Lower leg skin (tissue), 4 donors: Measurements from ENCODE around the gene LAPTM4A. TPM values are rescaled to one million over a fixed set of nuclear protein-coding genes. Genes with fewer than 3 reads are reported as not detected.

Source experiments
- DNase-seq, 2 donors: peaks; one replicate each; pipeline ENCODE4 v3.0.0-alpha.2; 2019; ENCODE audit warnings: low spot score in 2 of 2
- H3K4me3 ChIP-seq: fragments of 200-600 bp; sonication (generic); 2 replicates; pipeline ENCODE4 v1.5.1; 2017; ENCODE audit warnings: mild to moderate bottlenecking, low read depth; ENCODE audit not compliant: poor library complexity, severe bottlenecking
- CTCF ChIP-seq, 3 donors: fragments of 450-650 bp; IDR thresholded peaks; one replicate each; pipeline ENCODE4 v1.5.1; 2016; ENCODE audit warnings: antibody characterized with exemption in 3 of 3, mild to moderate bottlenecking in 3 of 3, moderate library complexity in 2 of 3
- POLR2A ChIP-seq, 2 donors: fragments of 450-650 bp; IDR thresholded peaks; one replicate each; pipeline ENCODE4 v1.6.1; 2016 to 2017; ENCODE audit warnings: antibody characterized with exemption in 2 of 2, mild to moderate bottlenecking in 1 of 2, moderate library complexity in 1 of 2
- WGBS, 2 donors: methylation state at CpG; one replicate each; pipeline ENCODE4 v1.1.5; 2018; 5-methylcytosine and 5-hydroxymethylcytosine counted together
- intact Hi-C: fragments of 100-400 bp; cut with DNase I; formaldehyde crosslinking; loops from one replicate; pipeline ENCODE4 v1.15.0; 2023; ENCODE audit warnings: low total_unique reads
- total RNA-seq, 4 donors: library from RNA; depleted of rRNA; stranded (reverse); fragments of >200 nt; gene quantifications; one replicate each; pipeline ENCODE4 v1.1.0, GENCODE V29; 2016

The LAPTM4A gene
- total RNA-seq, 4 donors from 2014 or later, result 102 to 139 (median 119) TPM

DNA sequence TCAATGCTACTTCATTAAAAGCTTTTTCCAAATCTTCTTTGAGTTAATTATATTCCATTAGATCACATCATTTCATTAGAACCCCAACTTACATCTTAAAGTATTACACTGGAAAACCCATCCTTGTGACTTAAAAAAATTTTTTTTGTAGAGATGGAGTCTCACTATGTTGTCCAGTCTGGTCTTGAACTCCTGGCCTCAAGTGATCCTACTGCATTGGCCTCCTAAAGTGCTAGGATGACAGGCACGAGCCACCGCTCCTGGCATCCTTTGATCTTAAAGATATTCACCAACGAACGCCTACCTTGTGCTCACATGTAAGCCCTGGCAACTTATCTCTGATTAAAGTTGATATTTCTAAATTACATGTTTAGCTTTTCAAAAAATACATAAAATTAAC, 6.7 kb downstream of the LAPTM4A start:
- TF ChIP-seq CTCF (IDR thresholded peaks at IDR 0.05), result no peak
- no peak for TF ChIP-seq POLR2A (IDR thresholded peaks at IDR 0.05)
- intact Hi-C loops, result no loop called here
- 66 to 72% methylated on average over 4 of the region's 4 CpGs for WGBS, 2 donors

DNA sequence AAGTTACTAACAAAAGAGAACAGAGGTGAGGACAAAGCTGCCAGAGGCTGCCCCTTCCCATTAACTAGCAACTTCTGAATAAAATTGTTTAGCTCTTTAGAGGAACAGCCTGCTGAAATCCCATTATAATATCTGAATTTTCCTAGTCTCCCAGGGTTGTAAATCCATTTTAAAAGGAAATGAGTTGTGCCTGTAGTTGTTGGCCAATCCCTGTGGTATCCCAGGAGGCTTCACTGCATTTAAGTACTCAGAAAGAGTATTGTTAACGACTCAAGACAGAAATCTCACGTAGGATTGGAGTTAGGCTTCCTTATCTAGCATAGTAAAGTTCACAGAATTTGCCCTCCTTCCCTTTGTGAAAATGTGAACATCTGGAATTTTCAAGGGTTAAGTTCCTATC, 8.9 kb downstream of the LAPTM4A start:
- 18 to 63% methylated on average over 2 of the region's 2 CpGs for WGBS, 2 donors
- intact Hi-C loops, result no loop called here
- TF ChIP-seq POLR2A (IDR thresholded peaks at IDR 0.05) (no peak), CTCF (IDR thresholded peaks at IDR 0.05) (no peak)

More for the DNA sequence above, 6.7 kb downstream of the LAPTM4A start:
- H3K4me3 ChIP-seq, result no peak overlapping the region
- no peak for DNase-seq

DNA sequence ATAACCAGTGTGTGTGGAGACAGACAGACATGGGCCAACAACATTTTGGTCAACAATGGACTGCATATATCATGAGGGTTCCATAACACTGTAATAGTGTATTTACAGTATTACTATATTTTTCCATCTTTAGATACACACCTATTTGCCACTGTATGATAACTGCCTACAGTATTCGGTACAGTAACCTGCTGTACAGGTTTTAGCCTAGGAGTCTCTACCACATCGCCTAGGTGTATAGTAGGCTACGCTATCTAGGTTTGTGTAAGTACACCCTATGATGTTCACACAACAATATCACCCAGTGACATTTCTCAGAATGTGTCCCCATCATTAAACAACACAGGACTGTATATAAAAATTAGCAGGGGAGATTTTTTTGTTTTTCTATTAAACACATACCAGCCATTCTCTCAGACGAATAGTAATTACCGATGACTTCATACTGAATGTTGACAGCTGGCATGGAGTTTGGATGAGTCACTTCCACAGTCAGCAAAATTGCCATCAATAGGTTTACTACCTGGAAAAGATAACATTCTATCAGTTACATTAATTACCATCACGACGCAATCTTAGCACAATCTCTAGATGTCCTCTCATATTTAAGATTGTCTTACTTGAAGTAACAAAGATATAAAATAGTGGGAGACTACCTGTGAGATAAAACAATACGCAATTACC, 10.8 kb downstream of the LAPTM4A start:
- 53 to 59% methylated on average over 8 of the region's 8 CpGs for WGBS, 2 donors
- TF ChIP-seq CTCF (IDR thresholded peaks at IDR 0.05), result no peak
- TF ChIP-seq POLR2A (IDR thresholded peaks at IDR 0.05), result no peak
- no peak for DNase-seq
- intact Hi-C loops, result no loop called here
- H3K4me3 ChIP-seq, result no peak overlapping the region

More for the DNA sequence above, 8.9 kb downstream of the LAPTM4A start:
- H3K4me3 ChIP-seq, result no peak overlapping the region
- no peak for DNase-seq

- no peak overlapping the region for H3K4me3 ChIP-seq
- no peak for TF ChIP-seq POLR2A (IDR thresholded peaks at IDR 0.05)
- TF ChIP-seq CTCF (IDR thresholded peaks at IDR 0.05), result no peak
- 66 to 73% methylated on average over 2 of the region's 2 CpGs for WGBS, 2 donors
- no peak for DNase-seq
- intact Hi-C loops, result no loop called here
Measured at GRCh38 chr2:20037660-20038059, 13.8 kb downstream of the LAPTM4A start.

GRCh38 chr2:20035955-20036666, 15.3 kb downstream of the LAPTM4A start:
- intact Hi-C loops, result no loop called here
- TF ChIP-seq POLR2A (IDR thresholded peaks at IDR 0.05), result no peak
- TF ChIP-seq CTCF (IDR thresholded peaks at IDR 0.05), result no peak
- no peak for DNase-seq
- WGBS, 2 donors, result 81 to 82% methylated on average over 4 of the region's 4 CpGs
- H3K4me3 ChIP-seq, result no peak overlapping the region
